ENCODE measurements around the gene TMX2.
A peak's percentile ranks its signal among the peaks of the same experiment; 100 is the strongest.

The TMX2 gene

GRCh38 chr11:57764972-57765371 is 52.6 kb downstream of the TMX2 start:
- no peak for DNase-seq (ENCODE audit: low spot score)

GRCh38 chr11:57770793-57771192 is 58.4 kb downstream of the TMX2 start:
- DNase-seq (ENCODE audit: low spot score) = no peak

GRCh38 chr11:57771365-57771764 is 59.0 kb downstream of the TMX2 start:
- no peak for DNase-seq (ENCODE audit: low spot score)

GRCh38 chr11:57772562-57772961 is 60.2 kb downstream of the TMX2 start:
- no peak for DNase-seq (ENCODE audit: low spot score)

GRCh38 chr11:57773026-57773598 is 60.7 kb downstream of the TMX2 start:
- no peak for DNase-seq (ENCODE audit: low spot score)

- no peak for DNase-seq (ENCODE audit: low spot score)
These were observed 63.1 kb downstream of the TMX2 start for GRCh38 chr11:57775491-57775890.

GRCh38 chr11:57776031-57776521 is 63.7 kb downstream of the TMX2 start:
- peak; percentile 68 for DNase-seq (ENCODE audit: low spot score)

GRCh38 chr11:57776577-57777210 is 64.3 kb downstream of the TMX2 start:
- DNase-seq (ENCODE audit: low spot score) = no peak

- DNase-seq (ENCODE audit: low spot score) = no peak
These were observed 65.5 kb downstream of the TMX2 start for GRCh38 chr11:57777969-57778317.

GRCh38 chr11:57778318-57779037 is 66.1 kb downstream of the TMX2 start:
- peak; percentile 89 for DNase-seq (ENCODE audit: low spot score)

- DNase-seq (ENCODE audit: low spot score) = peak; percentile 55
These were observed 66.9 kb downstream of the TMX2 start for GRCh38 chr11:57779276-57779675.

GRCh38 chr11:57781529-57781943 is 69.1 kb downstream of the TMX2 start:
- DNase-seq (ENCODE audit: low spot score) = no peak

- DNase-seq (ENCODE audit: low spot score) = no peak
These were observed 72.7 kb downstream of the TMX2 start for GRCh38 chr11:57785072-57785471.

- no peak for DNase-seq (ENCODE audit: low spot score)
These were observed 74.0 kb downstream of the TMX2 start for GRCh38 chr11:57786436-57786835.

- no peak for DNase-seq (ENCODE audit: low spot score)
These were observed 74.7 kb downstream of the TMX2 start for GRCh38 chr11:57787006-57787604.

- DNase-seq (ENCODE audit: low spot score) = peak; percentile 27
These were observed 75.7 kb downstream of the TMX2 start for GRCh38 chr11:57787920-57788702.

GRCh38 chr11:57788703-57789088 is 76.3 kb downstream of the TMX2 start:
- no peak for DNase-seq (ENCODE audit: low spot score)

All from GM03348 (cell line).